ENCODE measurements around the gene PTPN22.

DNA sequence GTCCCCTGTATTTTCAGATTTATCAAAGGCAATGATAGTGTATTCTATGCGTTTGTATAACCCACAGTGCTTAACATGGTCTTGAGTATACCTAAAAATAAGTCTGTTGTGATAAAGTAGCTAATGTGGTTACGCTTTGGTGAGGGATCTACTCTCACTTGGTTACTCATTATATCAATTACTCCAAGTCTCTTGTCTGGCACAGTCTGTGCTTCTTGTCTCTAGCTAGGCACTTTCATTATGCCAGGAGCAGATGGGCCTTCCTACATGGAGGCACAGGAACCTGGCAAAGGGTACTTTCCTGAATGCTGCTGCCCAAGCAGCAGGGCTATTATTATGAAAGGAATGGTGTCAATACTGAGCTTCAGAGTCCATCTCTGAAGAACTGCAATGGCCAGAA is 4.2 kb upstream of the PTPN22 start:
- TF ChIP-seq POLR2A (IDR thresholded peaks at IDR 0.05) (no peak), CTCF (IDR thresholded peaks at IDR 0.05) (no peak)

All from uterus (tissue), 2 donors.